CD8-positive, alpha-beta memory T cell (primary cell): ENCODE results near the gene GDI1. TPM values are rescaled to one million over a fixed set of nuclear protein-coding genes. Genes with fewer than 3 reads are reported as not detected.

Experiments
- CTCF ChIA-PET: fragments of 350-600 bp; sonication (Branson Sonifier 250); formaldehyde crosslinking; loops from one replicate; lab custom pipeline; 2021; ENCODE audit warnings: antibody characterized with exemption; lab: Charles Lee
- POLR2A ChIA-PET: fragments of 350-600 bp; sonication (Branson Sonifier 250); formaldehyde crosslinking; loops from one replicate; lab custom pipeline; 2021; ENCODE audit warnings: antibody characterized with exemption; lab: Charles Lee
- DNase-seq, 5 donors: peaks; one replicate each; pipeline versions ENCODE4 v3.0.0 to v3.0.0-alpha.2; 2020 to 2022; ENCODE audit warnings: mixed read lengths in 1 of 5
- H3K27ac ChIP-seq: one replicate; pipeline ENCODE4 v1.7.0; 2013; ENCODE audit warnings: low read depth, mild to moderate bottlenecking, low read length, moderate library complexity
- H3K27me3 ChIP-seq: 2 replicates; pipeline ENCODE4 v1.7.0; 2013; ENCODE audit warnings: low read length, mild to moderate bottlenecking; ENCODE audit not compliant: insufficient read depth, poor library complexity, severe bottlenecking
- H3K36me3 ChIP-seq: 2 replicates; pipeline ENCODE4 v1.7.0; 2013; ENCODE audit warnings: mild to moderate bottlenecking, low read length, moderate library complexity; ENCODE audit not compliant: insufficient read depth
- H3K4me1 ChIP-seq: 2 replicates; pipeline ENCODE4 v1.7.0; 2013; ENCODE audit warnings: mild to moderate bottlenecking, low read length, moderate library complexity; ENCODE audit not compliant: insufficient read depth
- H3K4me3 ChIP-seq: 2 replicates; pipeline ENCODE4 v1.7.0; 2013; ENCODE audit warnings: mild to moderate bottlenecking, low read length
- H3K9me3 ChIP-seq: 2 replicates; pipeline ENCODE4 v1.7.0; 2013; ENCODE audit warnings: mild to moderate bottlenecking, low read length
- H3K27ac Mint-ChIP-seq, 8 donors: one replicate each; pipeline ENCODE4 v1.8.0; 2020 to 2021; ENCODE audit warnings: mixed read lengths in 8 of 8, mild to moderate bottlenecking in 6 of 8, inconsistent platforms in 3 of 8, moderate library complexity in 3 of 8
- H3K27me3 Mint-ChIP-seq, 2 donors: one replicate each; pipeline ENCODE4 v1.8.0; 2020 to 2021; ENCODE audit warnings: mixed read lengths in 2 of 2, mild to moderate bottlenecking in 1 of 2, moderate library complexity in 1 of 2
- H3K36me3 Mint-ChIP-seq, 3 donors: one replicate each; pipeline ENCODE4 v1.8.0; 2020 to 2021; ENCODE audit warnings: mixed read lengths in 3 of 3, inconsistent platforms in 1 of 3, mild to moderate bottlenecking in 1 of 3
- H3K4me1 Mint-ChIP-seq, 3 donors: one replicate each; pipeline ENCODE4 v1.8.0; 2020 to 2021; ENCODE audit warnings: mixed read lengths in 3 of 3, inconsistent platforms in 1 of 3, mild to moderate bottlenecking in 1 of 3
- H3K4me3 Mint-ChIP-seq, 7 donors: one replicate each; pipeline ENCODE4 v1.8.0; 2020 to 2021; ENCODE audit warnings: mixed read lengths in 7 of 7, mild to moderate bottlenecking in 6 of 7, moderate library complexity in 4 of 7, inconsistent platforms in 2 of 7
- H3K9me3 Mint-ChIP-seq, 5 donors: one replicate each; pipeline ENCODE4 v1.8.0; 2020 to 2022; ENCODE audit warnings: mixed read lengths in 5 of 5, mild to moderate bottlenecking in 3 of 5, moderate library complexity in 2 of 5, inconsistent platforms in 1 of 5
- polyA plus RNA-seq: library from polyadenylated mRNA; unstranded; fragments of 300-500 nt; fragmentation: Illumina TruSeq; gene quantifications from one replicate; pipeline ENCODE4 v1.2.3, GENCODE V29; 2021
- total RNA-seq, 2 experiments: library from RNA; stranded (reverse); gene quantifications; one replicate each; pipeline ENCODE4 v1.2.3, GENCODE V29; 2021

The GDI1 gene
- total and polyA plus RNA-seq, 3 experiments from 2014 or later, result 49.1 to 113 (median 107) TPM

DNA sequence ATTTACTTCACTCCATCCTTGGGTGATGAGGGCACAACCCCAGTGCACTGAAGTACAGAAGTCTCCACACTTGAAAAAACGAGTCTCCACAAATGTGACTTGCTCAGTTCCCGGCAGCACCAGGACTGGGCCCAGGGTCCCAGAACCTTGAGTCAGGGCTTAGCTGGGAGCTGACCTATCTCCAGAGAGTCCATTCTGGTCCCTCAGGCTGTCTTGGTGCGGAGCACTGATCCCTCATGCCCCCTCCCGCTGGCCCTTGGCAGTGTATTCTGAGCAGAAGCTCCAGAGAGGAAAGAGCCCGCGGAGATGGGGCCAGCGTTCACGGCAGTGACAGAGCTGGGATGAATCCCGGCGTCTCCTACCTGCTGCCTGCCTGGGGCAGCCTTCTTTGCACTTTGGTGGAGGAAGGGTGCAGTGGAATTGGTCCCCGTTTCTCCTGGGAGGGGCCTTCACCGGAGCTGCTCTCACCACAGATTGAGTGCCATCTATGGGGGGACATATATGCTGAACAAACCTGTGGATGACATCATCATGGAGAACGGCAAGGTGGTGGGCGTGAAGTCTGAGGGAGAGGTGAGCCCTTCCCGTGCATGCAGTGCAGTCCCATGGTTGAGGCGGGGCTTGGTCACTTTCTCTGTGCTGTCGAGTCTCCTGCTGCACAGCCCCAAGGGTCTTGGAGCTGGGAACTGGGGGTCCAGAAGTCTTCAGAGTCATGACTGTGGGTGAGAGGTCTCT lies 3.8 kb downstream of the GDI1 start:
- H3K36me3 Mint-ChIP-seq, result peaks cover 0 to 40% (median 0%) of the 10 kb centered on the region in 3 donors
- Histone ChIP-seq H3K4me3 (no peak overlapping the region), H3K36me3 (no peaks in the 10 kb centered on the region), H3K27me3 (no peaks in the 10 kb centered on the region), H3K4me1 (peaks cover 38% of the 10 kb centered on the region), H3K9me3 (no peaks in the 10 kb centered on the region), H3K27ac (no peak overlapping the region)
- peaks cover 0 to 12% of the 10 kb centered on the region in 2 donors for H3K27me3 Mint-ChIP-seq
- no peaks in the 10 kb centered on the region for H3K9me3 Mint-ChIP-seq
- peak overlapping the region in 7 of 8 donors; percentile 37 to 93 (median 87) for H3K27ac Mint-ChIP-seq
- H3K4me3 Mint-ChIP-seq, result peak overlapping the region in 3 of 7 donors; percentile 48 to 73 (median 65)
- H3K4me1 Mint-ChIP-seq, result peaks cover 20 to 47% (median 23%) of the 10 kb centered on the region in 3 donors
- no peak for DNase-seq
- ChIA-PET POLR2A (interaction anchor here (0.6 kb wide), 1 partner anchor 17 kb away, joined by 3 read pairs; the partner anchor contains the start of gene PLXNA3), CTCF (interaction anchor here (1.5 kb wide), 1 partner anchor 42 kb away, joined by 6 read pairs; the partner anchor contains the start of gene RPL10)

DNA sequence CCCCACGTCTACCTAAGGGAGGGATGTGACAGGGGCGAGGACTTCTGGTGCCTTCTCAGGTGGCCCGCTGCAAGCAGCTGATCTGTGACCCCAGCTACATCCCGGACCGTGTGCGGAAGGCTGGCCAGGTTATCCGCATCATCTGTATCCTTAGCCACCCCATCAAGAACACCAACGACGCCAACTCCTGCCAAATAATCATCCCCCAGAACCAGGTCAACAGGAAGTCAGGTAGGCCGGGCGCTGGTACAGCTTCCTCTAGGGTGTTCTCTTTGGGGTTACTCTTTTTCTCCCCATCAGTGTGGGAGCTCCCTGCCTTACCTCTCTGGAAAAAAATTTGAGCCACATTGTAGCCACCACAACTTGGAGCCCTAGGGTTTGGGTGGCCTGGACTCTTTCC lies 4.6 kb downstream of the GDI1 start:
- peak overlapping the region in 6 of 8 donors; percentile 52 to 91 (median 85) for H3K27ac Mint-ChIP-seq
- Histone ChIP-seq H3K27ac (no peak overlapping the region), H3K4me3 (no peak overlapping the region), H3K36me3 (no peaks in the 10 kb centered on the region), H3K9me3 (no peaks in the 10 kb centered on the region), H3K4me1 (peaks cover 32% of the 10 kb centered on the region), H3K27me3 (no peaks in the 10 kb centered on the region)
- peaks cover 14 to 46% (median 17%) of the 10 kb centered on the region in 3 donors for H3K4me1 Mint-ChIP-seq
- peaks cover 0 to 36% (median 0%) of the 10 kb centered on the region in 3 donors for H3K36me3 Mint-ChIP-seq
- peaks cover 0 to 9% of the 10 kb centered on the region in 2 donors for H3K27me3 Mint-ChIP-seq
- peak in 2 of 5 donors; percentile 23 to 37 for DNase-seq
- ChIA-PET CTCF (interaction anchor here (0.8 to 1.5 kb wide), 2 partner anchors 12 to 43 kb away, joined by 3 to 6 read pairs; partner anchors contain the start of gene RPL10), POLR2A (interaction anchor here (0.6 to 0.7 kb wide), 3 partner anchors 16 to 69 kb away, joined by 3 to 6 read pairs (median 3); partner anchors contain the start of genes PLXNA3 and SLC10A3)
- no peaks in the 10 kb centered on the region for H3K9me3 Mint-ChIP-seq
- H3K4me3 Mint-ChIP-seq, result peak overlapping the region; percentile 14 to 77 (median 57)

DNA sequence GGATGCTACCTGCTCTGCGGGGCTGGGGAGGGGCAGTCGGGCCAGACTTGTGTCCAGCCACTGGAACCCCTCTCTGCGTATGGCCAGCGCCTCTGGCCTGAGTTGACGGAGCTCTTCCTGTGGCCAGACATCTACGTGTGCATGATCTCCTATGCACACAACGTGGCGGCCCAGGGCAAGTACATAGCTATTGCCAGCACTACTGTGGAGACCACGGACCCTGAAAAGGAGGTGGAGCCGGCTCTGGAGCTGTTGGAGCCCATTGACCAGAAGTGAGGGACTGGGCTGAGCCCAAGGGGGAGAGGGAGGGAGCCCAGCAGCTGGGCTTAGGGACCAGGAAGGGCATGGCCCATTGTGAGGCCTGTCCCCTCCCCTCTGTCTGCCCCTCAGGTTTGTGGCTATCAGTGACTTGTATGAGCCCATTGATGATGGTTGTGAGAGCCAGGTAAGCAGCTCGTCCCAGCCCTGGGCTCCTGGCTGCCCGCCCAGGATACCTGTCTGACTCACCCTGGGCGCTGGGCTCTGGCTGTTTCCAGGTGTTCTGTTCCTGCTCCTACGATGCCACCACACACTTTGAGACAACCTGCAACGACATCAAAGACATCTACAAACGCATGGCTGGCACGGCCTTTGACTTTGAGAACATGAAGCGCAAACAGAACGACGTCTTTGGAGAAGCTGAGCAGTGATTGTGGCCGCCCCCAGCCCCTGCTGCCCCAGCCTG lies 5.2 kb downstream of the GDI1 start:
- DNase-seq, result no peak
- H3K4me3 ChIP-seq, result no peak overlapping the region
- Mint-ChIP-seq H3K27ac (peak overlapping the region in 6 of 8 donors; percentile 52 to 91 (median 85)), H3K9me3 (no peaks in the 10 kb centered on the region), H3K4me3 (peak overlapping the region in 6 of 7 donors; percentile 26 to 73 (median 56)), H3K27me3 (peaks cover 0 to 9% of the 10 kb centered on the region in 2 donors), H3K36me3 (peaks cover 0 to 42% (median 0%) of the 10 kb centered on the region in 3 donors), H3K4me1 (peaks cover 14 to 49% (median 20%) of the 10 kb centered on the region in 3 donors)
- H3K27me3 ChIP-seq, result no peaks in the 10 kb centered on the region
- H3K9me3 ChIP-seq, result no peaks in the 10 kb centered on the region
- POLR2A ChIA-PET, result interaction anchor here (0.7 kb wide), 1 partner anchor 48 kb away, joined by 3 read pairs; the partner anchor contains the start of gene SLC10A3
- H3K4me1 ChIP-seq, result peaks cover 32% of the 10 kb centered on the region
- H3K27ac ChIP-seq, result no peak overlapping the region
- no peaks in the 10 kb centered on the region for H3K36me3 ChIP-seq
- CTCF ChIA-PET, result interaction anchor here (0.8 to 1.5 kb wide), 2 partner anchors 13 to 44 kb away, joined by 3 to 6 read pairs; partner anchors contain the start of gene RPL10

DNA sequence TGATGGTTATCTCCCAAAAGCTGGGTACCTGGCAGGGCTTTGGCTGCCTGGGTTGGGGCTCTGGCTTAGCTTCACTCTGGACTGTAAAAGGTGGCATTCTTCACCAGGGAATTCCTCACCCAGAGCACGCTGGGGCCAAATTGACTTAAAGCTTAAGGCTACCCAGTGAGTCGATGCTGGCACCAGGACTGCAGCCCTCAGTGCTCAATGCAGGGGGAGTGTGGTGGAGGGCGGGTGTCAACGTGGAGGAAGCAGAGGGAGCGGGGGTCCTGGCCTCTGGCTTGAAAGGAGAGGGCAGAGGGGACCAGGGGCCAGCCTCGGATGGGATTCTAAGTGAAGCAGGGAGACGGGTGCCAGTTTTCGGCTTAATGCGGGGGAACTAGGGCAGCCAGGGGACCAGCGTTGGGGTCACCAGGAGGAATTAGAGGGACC lies 6.5 kb downstream of the GDI1 start:
- Mint-ChIP-seq H3K27ac (peak overlapping the region; percentile 66 to 94 (median 86)), H3K4me1 (peaks cover 8 to 41% (median 15%) of the 10 kb centered on the region in 3 donors), H3K36me3 (peaks cover 0 to 45% (median 0%) of the 10 kb centered on the region in 3 donors), H3K27me3 (peaks cover 0 to 2% of the 10 kb centered on the region in 2 donors), H3K9me3 (no peaks in the 10 kb centered on the region), H3K4me3 (peak overlapping the region; percentile 64 to 85 (median 73))
- ChIA-PET POLR2A (interaction anchor here (0.6 to 1.2 kb wide), 3 partner anchors 14 to 31 kb away, joined by 4 read pairs; no protein-coding TSS in a partner anchor), CTCF (no interaction called here)
- H3K27me3 ChIP-seq, result no peaks in the 10 kb centered on the region
- peak overlapping the region; percentile 24 for H3K27ac ChIP-seq
- no peaks in the 10 kb centered on the region for H3K9me3 ChIP-seq
- no peak for DNase-seq
- H3K4me1 ChIP-seq, result peaks cover 25% of the 10 kb centered on the region
- no peak overlapping the region for H3K4me3 ChIP-seq
- H3K36me3 ChIP-seq, result no peaks in the 10 kb centered on the region

DNA sequence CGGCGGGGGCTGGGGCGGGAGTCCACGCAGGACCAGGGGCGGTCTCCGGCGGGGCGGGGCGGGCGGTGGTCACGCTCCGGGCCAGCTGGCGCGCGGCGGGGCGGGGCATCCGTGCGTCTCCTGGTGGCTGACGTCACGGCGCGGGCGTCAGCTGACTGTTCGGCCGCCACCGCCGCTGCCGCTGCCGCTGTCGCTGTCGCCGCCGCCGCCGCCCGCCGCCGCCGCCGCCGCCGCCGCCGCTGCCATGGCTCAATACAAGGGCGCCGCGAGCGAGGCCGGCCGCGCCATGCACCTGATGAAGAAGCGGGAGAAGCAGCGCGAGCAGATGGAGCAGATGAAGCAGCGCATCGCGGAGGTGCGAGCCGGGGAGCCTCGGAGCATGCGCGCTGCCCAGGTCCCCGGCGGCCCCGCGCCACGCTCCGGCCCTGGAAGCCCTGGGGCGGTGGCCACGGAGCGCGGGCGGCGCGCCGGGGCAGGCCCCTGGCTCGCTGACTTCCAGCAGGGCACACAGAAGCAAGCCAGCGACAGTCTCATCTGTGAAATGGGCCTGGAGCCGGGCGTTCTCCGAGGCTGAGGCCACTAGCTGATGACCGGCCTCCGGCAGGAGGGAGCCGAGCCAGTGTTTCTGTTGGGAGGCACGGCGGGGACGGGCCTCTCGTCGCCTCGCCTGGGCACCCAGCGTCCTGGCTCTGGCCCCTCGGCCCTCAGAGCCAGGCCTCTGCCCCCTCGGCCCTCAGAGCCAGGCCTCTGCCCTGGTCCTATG lies 7.2 kb downstream of the GDI1 start, which contains the start of gene FAM50A:
Gene FAM50A, plus strand, starts transcription at position 150 of the 763 bp plus-strand sequence. Its CDS starts 95 bp downstream, at position 245.
- peaks cover 8 to 37% (median 14%) of the 10 kb centered on the region in 3 donors for H3K4me1 Mint-ChIP-seq
- Histone ChIP-seq H3K4me1 (peaks cover 21% of the 10 kb centered on the region), H3K9me3 (no peaks in the 10 kb centered on the region), H3K27ac (peak within 1 kb of the TSS; percentile 67), H3K27me3 (no peaks in the 10 kb centered on the region), H3K36me3 (no peaks in the 10 kb centered on the region), H3K4me3 (peak within 1 kb of the TSS; percentile 37)
- POLR2A ChIA-PET, result interaction anchor here (1.1 to 1.2 kb wide), 2 partner anchors 13 to 15 kb away, joined by 4 read pairs; no protein-coding TSS in a partner anchor
- H3K9me3 Mint-ChIP-seq, result no peaks in the 10 kb centered on the region
- peaks cover 0 to 2% of the 10 kb centered on the region in 2 donors for H3K27me3 Mint-ChIP-seq
- peak within 1 kb of the TSS; percentile 66 to 94 (median 86) for H3K27ac Mint-ChIP-seq
- peak within 1 kb of the TSS; percentile 70 to 86 (median 76) for H3K4me3 Mint-ChIP-seq
- peaks cover 0 to 43% (median 0%) of the 10 kb centered on the region in 3 donors for H3K36me3 Mint-ChIP-seq
- DNase-seq, result peak; percentile 64 to 81 (median 69)
- CTCF ChIA-PET, result no interaction called here

DNA sequence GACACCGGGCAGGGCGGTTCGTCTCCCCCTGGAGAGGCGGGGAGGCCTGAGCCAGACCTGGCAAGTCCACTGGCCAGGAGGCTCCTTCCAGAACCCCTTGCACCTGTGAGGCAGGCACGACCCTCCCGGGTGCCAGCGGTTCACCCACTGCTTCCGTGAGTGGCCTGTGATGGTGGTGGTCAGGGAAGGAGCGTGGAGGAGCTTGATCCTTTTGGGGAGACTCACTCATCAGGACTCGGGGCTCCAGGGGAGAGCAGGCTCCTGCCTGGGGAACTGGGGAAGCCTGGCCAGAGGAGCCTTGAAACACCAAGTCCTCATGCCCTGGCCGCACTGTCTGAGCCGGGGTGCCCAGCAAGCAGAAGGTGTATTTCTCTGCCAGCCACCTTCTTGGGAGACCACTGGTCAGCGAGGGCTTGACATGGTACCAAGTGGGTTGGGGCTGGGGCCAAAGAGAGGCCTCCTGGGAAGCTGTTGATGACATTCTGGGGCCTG lies 7.8 kb downstream of the GDI1 start:
- H3K4me1 Mint-ChIP-seq, result peaks cover 8 to 37% (median 14%) of the 10 kb centered on the region in 3 donors
- H3K4me3 Mint-ChIP-seq, result peak overlapping the region in 5 of 7 donors; percentile 12 to 69 (median 47)
- ChIA-PET CTCF (interaction anchor here (1.5 kb wide), 1 partner anchor 17 kb away, joined by 4 read pairs; no protein-coding TSS in a partner anchor), POLR2A (no interaction called here)
- no peaks in the 10 kb centered on the region for H3K9me3 ChIP-seq
- peaks cover 21% of the 10 kb centered on the region for H3K4me1 ChIP-seq
- H3K36me3 ChIP-seq, result no peaks in the 10 kb centered on the region
- no peak for DNase-seq
- H3K9me3 Mint-ChIP-seq, result no peaks in the 10 kb centered on the region
- peaks cover 0 to 2% of the 10 kb centered on the region in 2 donors for H3K27me3 Mint-ChIP-seq
- peaks cover 0 to 45% (median 0%) of the 10 kb centered on the region in 3 donors for H3K36me3 Mint-ChIP-seq
- peak overlapping the region; percentile 37 for H3K4me3 ChIP-seq
- no peaks in the 10 kb centered on the region for H3K27me3 ChIP-seq
- H3K27ac Mint-ChIP-seq, result peak overlapping the region in 4 of 8 donors; percentile 21 to 66 (median 38)
- H3K27ac ChIP-seq, result peak overlapping the region; percentile 67
